22Rv1 (cell line): ENCODE results near the gene FLT4.

Experiments used
- ZFX ChIP-seq: fragments of 450-650 bp; IDR thresholded peaks from 2 replicates; pipeline ENCODE4 v1.6.1; 2017; ENCODE audit warnings: antibody characterized with exemption, borderline replicate concordance
- TF ChIP-seq, protein P1 (sequence below): fragments of 450-650 bp; IDR thresholded peaks from 2 replicates; pipeline ENCODE4 v1.5.1; 2017; ENCODE audit warnings: mild to moderate bottlenecking

DNA sequence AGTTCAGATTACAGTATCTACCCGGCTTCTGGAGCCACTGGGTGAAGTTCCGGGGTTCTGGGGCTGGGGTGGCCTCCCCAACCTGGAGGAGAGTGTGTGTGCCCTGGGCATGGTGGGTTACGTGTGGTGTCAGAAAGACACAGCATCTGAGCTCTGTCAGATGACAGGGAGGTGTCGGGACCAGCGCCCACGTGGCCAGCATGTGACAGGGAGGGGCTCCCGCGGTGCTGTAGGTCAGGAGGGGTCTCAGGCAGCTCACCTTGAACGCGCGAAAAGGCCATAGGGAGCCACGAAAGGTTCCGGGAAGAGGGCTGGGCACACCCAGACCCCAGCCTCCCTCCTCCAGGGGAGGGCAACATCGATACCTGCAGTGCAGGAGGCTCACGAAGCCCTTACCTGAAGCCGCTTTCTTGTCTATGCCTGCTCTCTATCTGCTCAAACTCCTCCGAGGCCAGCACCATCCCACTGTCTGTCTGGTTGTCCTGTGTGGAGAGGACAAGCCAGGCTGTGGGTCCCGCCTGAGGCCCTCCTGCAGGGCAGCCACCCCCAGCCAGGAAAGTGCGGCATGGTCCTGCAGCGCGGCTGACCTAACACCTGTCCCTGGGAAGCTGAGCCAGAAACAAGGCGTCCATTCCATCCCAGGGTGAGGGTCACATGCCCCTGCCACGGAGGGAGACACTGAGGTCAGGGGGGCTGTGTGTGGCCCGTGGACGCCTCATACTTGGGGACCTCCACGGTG is 40.7 kb downstream of the FLT4 start:
- TF ChIP-seq, protein P1, sequence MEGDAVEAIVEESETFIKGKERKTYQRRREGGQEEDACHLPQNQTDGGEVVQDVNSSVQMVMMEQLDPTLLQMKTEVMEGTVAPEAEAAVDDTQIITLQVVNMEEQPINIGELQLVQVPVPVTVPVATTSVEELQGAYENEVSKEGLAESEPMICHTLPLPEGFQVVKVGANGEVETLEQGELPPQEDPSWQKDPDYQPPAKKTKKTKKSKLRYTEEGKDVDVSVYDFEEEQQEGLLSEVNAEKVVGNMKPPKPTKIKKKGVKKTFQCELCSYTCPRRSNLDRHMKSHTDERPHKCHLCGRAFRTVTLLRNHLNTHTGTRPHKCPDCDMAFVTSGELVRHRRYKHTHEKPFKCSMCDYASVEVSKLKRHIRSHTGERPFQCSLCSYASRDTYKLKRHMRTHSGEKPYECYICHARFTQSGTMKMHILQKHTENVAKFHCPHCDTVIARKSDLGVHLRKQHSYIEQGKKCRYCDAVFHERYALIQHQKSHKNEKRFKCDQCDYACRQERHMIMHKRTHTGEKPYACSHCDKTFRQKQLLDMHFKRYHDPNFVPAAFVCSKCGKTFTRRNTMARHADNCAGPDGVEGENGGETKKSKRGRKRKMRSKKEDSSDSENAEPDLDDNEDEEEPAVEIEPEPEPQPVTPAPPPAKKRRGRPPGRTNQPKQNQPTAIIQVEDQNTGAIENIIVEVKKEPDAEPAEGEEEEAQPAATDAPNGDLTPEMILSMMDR = no peak
- no peak for TF ChIP-seq ZFX
